NOMO-1 (cell line): ENCODE results near the gene PCDHGC4.

Source experiments
- DNase-seq, 2 experiments: peaks; one replicate each; lab custom pipeline; 2025; ENCODE audit not compliant: unreplicated experiment in 2 of 2; lab: John Stamatoyannopoulos, UW

The PCDHGC4 gene

DNA sequence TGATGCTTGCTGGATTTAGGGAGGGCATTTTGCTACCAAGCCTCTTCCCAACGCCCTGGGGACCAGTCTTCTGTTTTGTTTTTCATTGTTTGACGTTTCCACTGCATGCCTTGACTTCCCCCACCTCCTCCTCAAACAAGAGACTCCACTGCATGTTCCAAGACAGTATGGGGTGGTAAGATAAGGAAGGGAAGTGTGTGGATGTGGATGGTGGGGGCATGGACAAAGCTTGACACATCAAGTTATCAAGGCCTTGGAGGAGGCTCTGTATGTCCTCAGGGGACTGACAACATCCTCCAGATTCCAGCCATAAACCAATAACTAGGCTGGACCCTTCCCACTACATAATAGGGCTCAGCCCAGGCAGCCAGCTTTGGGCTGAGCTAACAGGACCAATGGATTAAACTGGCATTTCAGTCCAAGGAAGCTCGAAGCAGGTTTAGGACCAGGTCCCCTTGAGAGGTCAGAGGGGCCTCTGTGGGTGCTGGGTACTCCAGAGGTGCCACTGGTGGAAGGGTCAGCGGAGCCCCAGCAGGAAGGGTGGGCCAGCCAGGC is 27.0 kb downstream of the PCDHGC4 start:
- no peak for DNase-seq

DNA sequence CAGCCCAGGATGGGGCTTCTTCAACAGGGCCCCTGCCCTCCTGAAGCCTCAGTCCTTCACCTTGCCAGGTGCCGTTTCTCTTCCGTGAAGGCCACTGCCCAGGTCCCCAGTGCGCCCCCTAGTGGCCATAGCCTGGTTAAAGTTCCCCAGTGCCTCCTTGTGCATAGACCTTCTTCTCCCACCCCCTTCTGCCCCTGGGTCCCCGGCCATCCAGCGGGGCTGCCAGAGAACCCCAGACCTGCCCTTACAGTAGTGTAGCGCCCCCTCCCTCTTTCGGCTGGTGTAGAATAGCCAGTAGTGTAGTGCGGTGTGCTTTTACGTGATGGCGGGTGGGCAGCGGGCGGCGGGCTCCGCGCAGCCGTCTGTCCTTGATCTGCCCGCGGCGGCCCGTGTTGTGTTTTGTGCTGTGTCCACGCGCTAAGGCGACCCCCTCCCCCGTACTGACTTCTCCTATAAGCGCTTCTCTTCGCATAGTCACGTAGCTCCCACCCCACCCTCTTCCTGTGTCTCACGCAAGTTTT is 27.6 kb downstream of the PCDHGC4 start:
- DNase-seq: no peak

DNA sequence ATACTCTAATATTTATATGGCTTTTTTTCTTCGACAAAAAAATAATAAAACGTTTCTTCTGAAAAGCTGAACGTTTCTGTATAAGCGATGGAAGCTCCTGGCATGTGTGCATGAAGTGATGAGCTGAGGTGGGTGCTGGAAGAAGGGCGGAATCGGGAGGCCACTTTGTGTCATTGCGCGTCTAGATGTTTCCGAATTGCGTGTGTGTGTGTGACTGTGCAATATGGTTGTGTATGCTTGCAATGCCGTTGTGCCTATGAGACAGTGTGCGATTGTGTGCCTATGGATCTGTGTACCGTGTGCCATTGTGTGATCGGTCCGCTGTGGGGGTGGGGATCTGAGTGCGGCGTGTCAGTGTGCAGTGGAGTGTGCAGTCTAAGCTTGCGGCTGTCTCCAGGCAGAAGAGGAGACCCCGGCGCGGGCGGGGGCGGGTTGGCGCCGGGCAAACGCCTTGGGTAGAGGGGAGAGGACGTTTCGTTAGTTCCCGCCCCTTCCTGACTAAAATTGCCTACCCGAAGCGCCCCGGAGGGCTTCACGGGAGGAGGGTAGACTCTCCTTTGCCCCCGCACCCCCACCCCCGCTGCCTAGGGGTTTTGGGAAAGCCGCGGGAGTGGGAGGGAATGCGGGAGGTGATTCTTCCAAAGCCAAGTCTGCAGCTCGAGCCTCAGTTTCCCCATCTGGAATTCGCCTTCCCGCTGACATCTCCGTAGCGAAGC is 28.2 kb downstream of the PCDHGC4 start:
- no peak for DNase-seq

DNA sequence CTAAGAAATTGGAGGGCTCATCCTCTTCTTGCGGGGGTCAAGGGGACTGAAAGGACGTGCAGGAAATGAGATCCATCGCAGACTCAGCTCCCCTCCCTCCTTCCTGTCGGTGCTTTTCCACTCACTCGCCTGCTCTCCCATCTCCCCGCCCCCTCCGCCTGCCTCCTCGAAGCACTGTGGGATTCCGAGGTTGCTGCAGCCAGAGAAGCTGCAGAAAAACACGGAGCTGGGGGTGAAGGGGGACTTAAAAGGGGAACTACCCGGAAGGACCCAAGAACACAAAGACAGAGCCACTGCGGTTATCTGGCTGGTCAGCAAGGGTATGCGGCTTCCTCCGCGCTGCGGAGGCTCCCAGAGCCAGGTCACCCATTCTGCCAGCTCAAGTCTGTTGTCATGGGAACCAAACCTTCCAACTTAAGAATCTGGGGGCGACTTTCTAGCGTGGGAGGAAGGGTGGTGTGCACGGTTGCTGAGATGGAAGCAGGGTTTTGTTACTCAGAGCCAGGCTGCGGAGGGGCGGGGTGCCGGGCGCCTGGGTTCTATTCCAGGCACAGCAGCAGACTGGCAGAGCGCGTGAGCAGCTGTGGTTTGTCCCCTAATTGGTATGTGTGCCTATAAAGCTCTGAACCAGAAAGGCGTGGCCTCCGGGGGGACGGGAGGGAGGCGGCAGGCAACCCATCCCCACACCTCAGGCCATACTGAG is 28.9 kb downstream of the PCDHGC4 start:
- DNase-seq: no peak

DNA sequence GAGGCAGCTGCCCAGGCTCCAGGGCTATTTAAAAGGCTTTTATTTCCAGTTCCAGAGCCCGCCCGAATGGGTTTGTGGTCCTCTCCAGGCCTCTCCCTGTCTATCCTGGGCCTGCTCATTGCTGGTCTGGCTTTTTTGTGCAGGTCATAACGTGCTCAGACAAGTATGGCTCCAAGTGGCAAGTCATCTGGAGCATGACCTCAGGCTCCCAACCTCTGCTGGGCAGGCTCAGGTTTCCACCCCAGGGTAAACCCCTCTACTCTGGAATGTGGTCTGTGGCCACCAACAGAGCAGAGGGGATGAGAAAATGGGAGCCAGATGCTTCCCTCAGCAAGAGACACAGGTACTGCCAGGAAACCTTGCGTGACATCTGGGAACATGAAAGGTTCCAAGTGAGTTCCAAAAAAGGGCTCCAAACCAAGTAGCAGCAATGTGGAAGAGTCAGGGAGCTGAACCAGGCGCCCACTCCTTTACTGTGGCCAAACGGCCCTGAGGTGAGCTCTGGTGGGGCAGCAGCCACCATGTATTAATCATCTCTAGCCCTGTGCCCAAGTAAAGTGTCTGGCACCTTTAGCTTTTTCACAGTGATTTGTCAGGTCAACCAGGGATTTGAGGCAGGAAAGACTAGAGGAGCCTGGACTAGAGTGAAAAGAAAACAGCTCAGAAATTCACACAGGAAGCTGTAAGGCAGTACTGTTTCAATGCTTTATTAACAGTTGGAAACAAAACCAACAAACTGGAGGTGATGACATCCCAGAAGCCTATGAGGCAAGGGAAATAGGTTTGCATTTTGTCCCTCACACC is 29.7 kb downstream of the PCDHGC4 start:
- DNase-seq: no peak

DNA sequence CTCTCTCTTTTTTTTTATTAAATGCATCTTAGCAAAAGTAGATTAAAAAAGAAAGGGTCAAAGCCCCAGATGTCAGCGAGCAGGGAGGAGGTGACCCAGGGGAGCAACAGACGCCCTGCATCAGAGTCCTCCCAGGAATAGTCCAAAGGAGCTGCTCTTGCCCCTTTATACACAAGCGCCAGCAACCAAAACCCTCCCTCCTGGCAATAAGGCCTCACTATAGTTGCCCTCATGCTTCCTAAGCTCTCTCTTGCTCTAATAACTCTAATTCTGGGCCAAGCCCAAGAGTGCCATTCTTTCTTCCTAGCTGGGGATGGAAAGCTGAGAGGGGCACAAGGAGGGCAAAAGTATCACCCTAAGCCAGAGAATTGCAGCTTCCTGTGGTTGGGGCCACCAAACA is 30.3 kb downstream of the PCDHGC4 start:
- DNase-seq: no peak

DNA sequence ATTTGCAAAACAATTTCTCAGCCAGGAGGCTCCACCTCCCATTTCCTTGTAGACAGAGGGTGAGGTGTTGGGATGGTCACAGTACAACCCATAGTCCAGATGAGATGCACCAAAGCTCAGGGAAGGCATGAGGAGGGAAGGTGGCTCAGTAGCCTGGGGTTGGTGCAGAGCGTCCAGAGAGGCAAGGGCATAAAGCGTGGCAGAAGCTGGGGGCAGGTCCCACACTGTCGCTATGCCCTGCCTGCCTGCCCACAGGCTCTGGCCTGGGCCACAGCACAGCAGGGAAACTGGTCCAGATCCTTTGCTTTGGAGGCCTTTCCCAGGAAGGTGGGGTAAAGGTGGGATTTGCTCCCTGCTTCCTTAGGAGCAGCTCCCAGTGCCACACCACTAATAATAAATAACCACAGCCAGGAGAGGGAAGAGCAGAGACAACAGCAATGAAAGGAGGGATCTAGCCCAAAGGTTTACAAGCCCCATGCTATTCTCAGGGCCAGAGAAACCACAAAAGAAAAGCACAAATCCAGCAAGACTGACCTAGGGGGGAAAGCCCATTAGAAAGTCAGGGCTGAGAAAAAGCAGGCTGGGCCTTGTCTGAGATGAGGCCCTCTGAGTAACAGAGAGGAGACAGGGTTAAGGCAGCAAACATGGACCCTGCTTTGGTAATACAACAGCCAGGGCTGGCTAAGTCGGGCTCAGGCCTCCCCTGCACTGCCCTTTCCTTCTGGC is 31.3 kb downstream of the PCDHGC4 start:
- no peak for DNase-seq

DNA sequence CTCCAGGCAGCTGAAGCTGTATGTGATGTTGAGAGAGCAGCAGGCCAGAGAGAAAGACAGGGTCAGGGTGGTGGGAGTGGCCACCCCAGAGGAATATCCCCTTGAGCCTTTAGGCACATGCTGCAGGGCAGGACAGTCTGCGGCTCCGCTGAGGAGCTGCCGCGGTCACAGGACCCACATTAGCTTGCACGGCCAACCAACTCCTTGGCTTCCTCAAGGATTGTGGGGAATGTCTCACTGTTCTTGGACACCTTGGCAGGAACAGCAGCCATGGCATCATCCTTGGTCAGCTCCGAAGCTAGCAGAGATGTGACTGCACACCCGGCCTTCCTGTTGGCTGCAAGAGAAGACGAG is 31.8 kb downstream of the PCDHGC4 start:
- DNase-seq: no peak

DNA sequence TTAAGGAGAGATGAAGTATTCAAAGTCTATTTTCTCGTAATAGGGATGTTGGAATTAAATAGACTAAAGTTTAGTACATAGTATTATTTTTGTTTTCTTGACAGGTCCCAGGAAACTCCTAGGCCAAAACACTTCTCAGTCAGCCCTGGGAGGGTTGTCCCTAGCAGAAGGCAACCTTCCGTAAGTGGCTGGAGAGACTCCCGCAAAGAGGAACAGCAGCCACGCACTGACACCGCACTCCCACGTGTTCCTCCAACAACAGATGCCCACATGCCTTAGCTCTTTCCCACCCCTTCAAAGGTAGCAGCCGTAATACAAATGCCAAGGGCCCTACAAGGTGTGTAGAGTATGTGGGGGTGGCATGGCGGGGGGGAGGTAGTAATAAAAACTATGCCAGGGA is 32.5 kb downstream of the PCDHGC4 start:
- no peak for DNase-seq

DNA sequence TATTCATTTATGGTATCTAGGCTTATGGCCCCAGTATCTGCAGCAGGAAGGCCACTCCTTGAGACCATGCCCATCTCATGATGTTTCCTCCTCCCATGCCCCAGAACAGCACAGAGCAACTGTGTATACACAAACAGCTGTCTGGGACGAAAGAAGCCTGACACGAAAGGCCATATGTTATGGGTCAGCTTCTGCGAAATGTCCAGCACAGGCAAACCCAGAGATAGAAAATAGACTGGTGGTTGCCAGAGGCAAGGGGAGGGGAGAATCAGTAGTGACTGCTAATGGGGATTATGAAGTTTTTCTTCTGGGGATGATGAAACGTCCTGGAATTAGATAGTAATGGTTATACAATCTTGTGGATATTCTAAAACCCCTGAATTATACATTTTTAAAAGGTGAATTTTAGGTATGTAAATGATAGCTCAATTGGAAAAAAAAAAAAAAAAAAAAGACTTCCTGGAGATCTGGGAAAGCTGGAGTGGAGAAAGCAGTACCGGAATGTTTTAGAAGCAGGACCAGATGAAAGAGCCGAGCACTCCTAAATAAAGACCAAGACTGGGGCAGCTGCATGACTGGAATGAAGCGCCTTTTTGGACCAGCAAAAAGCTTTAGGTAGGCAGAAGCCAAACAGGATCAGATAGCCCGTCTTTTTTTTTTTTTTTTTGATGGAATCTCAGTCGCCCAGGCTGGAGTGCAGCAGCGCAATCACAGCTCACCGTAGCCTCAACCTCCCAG is 33.2 kb downstream of the PCDHGC4 start:
- no peak for DNase-seq

DNA sequence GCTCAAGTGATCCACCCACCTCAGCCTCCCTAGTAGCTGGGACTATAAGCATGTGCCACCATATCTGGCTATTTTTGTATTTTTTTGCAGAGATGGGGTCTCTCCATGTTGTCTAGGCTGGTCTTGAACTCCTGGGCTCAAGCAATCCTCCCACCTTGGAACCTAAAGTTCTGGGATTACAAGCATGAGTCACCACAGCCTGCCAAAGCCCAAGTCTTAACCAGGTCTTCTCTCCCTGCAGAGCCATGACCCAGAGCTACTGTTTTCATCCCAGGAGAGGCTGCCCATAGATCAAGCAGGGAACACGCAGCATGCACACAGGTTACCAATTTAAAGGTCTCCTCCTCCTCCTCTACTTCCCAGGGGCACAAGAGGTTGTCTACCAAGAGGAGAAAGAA is 33.8 kb downstream of the PCDHGC4 start:
- no peak for DNase-seq

DNA sequence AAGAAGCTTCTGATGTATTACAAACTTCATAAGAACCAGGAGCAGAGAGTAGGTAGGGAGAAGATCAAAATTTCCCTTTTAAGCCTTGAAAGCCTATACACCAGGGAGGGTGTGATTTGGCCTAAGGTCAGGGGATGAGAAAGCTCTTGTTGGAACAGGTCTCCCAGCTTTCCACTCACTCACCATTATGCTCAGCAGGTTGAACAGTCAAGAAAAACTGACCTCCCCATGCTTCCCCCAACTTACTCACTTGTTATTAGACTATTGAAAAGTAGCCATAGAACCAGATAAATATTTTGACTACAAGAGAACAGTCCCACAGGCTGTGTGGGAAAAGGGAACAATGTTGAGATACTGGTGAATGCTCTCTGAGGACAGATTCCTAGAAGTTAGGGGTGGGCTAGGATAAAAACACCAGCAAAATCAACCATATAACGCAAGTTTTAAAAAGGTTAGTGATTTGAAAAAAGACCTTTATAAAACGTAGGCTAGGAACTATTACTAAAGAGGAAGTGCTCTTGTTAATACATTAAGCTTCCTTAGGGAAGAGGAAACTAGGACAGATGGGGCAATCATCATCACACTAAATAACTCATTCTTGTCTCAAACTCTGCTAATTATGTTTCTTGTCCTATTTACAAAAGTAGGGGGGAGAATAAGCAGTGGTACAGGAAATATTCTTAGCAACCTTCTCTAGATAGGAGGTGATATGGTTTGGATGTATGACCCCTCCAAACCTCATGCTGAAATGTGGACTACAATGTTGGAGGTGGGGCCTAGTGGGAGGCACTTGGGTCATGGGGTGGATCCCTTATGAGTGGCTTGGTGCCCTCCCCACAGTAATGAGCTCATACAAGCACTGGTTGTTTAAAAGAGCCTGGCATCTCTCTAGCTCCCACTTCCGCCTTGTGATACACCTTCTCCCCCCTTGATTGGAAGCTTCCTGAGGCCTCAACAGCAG is 35.1 kb downstream of the PCDHGC4 start:
- DNase-seq: peak in 1 of 2 experiments; percentile 40

DNA sequence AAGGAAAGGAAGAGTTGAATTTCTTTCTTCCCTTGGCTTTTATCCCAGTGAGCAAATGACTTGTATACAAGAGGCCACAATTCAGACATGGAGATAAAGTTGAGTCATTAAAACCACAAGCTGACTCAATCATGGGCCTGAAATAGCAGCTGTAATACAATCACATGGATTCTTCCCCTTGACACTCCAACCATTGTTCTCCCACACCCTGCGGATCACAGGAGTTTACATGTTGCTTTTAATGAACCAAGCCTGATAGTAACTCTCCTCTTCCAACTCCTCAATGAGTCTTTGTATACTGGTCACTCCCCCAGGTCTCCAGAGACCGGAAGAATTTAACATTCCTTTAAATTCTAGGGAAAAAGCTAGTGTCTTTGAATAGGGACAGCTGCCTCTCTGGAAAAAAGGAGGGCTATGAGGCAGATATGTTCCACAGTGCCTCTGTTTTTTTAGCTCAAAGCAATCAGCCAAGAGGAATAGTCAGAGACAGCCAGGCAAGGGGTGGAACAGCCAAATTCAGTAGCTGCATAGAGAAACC is 36.5 kb downstream of the PCDHGC4 start:
- peak; percentile 29 to 87 for DNase-seq

DNA sequence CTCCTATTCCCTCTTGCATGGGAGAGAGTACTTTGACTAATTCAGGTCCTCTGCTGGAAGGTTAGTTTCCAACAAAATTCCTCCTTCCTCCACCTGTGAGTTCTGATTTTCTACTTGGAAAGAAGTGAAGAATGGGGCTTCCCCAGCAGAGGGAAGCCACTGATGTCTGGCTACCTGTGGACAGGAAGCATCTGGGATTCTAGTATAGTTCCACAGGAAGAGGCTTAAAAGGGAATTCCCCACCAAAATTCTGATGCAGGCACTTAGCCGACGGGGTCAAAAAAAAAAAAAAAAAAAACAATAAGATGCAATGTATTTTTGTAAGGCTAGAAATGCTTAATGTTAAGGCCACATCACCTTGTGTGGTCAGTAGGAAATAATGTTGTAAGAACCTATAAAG is 37.5 kb downstream of the PCDHGC4 start:
- no peak for DNase-seq

DNA sequence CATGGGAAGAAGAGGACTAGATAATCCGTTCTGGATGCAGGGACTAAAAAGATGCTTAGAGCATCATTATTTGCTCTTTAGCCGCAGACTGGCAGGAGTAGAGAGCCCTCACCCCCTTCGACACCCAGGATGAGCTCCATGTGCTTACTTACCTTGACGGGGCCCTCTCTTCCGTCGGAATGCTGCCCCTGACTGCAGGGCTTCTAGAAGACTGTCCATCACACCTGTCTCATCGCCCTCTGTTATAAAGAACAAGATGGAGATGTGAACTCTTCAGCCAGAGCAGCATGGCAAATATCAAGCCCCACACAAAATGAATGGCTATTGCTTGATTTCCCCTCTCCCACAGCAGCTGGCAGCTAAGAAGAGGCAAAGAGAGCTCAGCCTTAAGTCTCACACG is 39.2 kb downstream of the PCDHGC4 start:
- no peak for DNase-seq

DNA sequence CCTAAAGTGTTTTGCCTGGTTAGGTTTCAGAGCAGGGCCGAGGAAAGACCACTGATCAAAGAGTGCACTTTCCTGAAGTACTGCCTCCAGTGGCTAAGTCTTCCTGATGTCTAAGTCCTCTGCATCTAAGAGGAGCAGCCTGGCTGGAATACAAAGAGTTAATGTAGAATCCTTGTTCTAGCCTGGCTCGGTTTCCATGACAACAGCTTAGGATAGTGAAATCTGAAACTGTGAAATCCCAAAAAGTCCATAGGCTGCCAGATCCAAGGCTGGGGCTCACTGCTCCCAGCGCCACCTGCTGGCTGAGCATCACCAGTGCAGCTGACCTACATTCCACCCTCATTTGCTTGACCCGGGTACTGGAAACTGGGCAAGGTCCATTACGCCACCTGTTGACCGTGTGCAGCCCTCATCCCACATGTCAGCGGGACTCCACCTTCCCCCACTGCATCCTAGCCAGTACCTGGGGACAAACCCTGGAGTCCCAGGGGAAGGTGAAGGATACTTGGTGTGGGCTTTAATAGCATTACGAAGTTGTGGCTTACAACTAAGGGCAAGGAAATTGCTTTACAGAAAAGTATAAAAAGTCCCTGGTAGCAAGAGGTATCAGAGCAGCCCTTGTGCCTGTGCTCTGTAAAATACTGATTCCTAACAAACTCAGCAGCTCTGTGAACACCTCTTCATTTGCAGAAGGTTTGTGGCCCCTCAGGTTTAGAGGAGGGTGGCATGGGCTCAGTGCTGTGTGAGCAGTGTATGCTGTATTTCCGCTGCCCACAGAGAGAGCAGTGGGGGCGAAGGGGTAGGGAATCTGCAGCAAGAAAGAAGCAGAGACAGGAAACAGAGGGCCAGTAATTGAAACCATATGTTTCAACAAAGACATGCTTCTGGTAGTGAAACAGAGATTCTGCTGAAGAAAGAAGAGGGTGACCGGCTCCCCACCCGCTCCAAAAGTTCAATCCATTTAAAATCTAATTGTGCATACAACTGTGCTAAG is 40.1 kb downstream of the PCDHGC4 start:
- peak; percentile 34 to 35 for DNase-seq

DNA sequence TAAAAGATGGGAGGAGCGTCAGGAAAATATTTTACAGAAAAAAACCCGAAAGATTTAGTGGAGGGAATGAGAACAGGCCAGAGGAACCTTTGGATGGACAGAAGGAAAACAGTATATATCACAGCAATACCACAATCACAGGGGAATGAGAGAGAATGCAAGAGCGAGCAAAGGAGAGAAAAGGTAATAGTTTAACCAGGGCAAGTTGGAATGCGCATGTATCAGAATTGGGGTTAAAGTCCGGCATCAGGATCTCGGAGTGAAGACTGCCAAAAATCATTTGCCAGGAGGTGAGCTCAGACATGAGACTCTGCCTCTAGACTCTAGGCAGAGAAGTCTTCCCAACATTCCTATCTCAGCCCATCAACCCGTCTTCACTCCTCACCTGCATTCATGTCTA is 40.8 kb downstream of the PCDHGC4 start:
- DNase-seq: no peak
